ENCODE data around the gene TRPM3.
"Not testable (repeated sequence)": the region's sequence is repeated elsewhere in the genome, so short reads cannot be mapped to it uniquely, and the experiment has no call there.

TRPM3 gene

GRCh38 chr9:70639853-70640814 lies 481.3 kb downstream of the TRPM3 start:
- DNase-seq = no peak

DNA sequence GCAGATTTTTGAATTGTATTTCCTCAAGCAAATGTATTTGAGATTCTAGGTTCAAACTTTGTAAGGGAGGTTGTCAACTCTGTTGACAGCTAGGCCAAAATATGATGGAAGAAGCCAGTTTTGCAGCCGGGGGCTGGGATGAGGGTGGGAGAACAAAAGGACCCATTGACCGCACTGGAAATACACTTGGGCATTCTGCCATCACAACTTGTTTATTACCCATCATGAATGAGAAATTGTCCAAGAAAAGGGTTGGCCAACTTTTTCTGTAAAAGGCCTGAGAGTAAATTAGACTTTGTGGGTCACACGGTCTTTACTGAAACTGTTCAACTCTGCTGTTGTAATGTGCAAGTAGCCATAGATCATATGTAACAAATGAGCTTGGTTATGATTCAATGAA lies 485.6 kb downstream of the TRPM3 start:
- DNase-seq = no peak

GRCh38 chr9:70634696-70635095 lies 486.7 kb downstream of the TRPM3 start:
- no peak for DNase-seq

DNA sequence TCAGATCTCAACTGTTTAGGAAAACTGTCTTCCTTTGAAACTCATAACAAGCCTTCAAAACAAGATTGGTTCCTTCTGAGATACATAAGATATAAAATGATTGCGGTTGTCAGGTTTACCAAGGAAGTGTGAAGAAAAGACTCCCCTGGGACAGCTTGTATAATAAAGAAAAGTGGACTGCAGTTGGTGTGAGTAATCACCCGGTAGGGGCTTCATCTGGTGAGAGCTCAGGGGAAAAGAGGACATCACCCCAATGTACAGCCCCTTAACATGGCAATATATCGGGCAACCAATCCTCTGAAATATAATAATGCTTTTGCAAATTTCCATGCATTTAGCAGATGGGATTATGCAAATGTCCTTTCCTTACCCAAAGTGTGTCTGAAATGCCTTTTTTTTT lies 490.4 kb downstream of the TRPM3 start:
- no peak for DNase-seq

DNA sequence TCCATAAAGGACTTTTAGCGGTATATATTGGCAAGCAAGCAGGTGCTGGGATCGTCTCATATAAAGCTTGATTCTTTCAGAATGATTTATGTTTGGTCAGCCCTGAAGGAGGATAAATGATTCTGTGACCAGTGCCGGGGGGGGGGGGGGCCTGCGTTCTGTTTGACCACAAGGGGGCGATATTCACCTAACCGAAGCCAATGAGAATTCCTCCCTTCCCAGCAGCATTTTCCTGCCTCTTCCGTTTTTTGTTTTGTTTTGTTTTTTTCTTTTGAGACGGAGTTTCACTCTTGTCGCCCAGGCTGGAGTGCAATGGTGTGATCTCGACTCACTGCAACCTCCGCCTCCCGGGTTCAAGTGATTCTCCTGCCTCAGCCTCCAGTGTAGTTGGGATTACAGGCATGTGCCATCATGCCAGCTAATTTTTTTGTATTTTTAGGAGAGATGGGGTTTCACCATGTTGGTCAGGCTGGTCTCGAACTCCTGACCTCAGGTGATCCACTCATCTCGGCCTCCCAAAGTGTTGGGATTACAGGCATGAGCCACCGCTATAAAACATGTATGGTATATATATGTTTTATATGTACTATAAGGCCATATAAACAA lies 492.2 kb downstream of the TRPM3 start:
- not testable (repeated sequence) for DNase-seq

GRCh38 chr9:70625078-70625477 lies 496.3 kb downstream of the TRPM3 start:
- no peak for DNase-seq

- DNase-seq = no peak
These were observed 502.6 kb downstream of the TRPM3 start for GRCh38 chr9:70618784-70619183.

GRCh38 chr9:70617033-70617828 lies 504.2 kb downstream of the TRPM3 start:
- DNase-seq = no peak

- no peak for DNase-seq
These were observed 505.0 kb downstream of the TRPM3 start for GRCh38 chr9:70616228-70616990.

DNA sequence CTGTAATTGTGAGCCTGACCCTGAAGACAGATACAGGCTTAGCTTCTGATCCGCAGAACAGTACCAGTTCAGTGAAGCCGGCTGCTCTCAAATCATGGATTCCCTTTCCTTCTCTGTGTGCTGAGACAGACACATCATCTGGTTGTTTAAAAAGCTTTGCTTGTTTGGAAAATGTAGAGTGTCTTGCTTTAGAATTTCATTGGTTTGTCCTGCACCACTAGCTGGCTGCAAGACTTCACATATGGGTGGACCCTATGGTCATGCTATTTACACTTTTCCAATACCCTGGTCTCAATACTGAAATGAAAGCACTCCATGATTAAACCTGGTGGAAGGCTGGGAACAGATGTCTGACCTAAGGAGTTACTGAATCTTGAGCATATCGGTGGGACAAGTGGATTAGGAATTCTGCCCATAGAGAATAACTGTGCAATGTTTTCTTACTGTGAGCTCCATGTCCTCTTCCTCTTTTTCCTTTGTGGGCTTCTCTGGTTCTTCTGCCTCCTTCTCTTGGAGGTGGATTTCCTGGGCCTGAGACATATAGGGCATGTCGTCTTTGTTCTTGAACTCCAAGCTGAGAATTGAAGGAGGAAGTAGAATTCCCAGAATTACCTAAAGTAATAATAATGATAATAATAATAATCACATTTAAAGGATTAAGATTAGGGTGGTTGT lies 505.8 kb downstream of the TRPM3 start:
- no peak for DNase-seq

GRCh38 chr9:70614786-70615463 lies 506.5 kb downstream of the TRPM3 start:
- no peak for DNase-seq

DNA sequence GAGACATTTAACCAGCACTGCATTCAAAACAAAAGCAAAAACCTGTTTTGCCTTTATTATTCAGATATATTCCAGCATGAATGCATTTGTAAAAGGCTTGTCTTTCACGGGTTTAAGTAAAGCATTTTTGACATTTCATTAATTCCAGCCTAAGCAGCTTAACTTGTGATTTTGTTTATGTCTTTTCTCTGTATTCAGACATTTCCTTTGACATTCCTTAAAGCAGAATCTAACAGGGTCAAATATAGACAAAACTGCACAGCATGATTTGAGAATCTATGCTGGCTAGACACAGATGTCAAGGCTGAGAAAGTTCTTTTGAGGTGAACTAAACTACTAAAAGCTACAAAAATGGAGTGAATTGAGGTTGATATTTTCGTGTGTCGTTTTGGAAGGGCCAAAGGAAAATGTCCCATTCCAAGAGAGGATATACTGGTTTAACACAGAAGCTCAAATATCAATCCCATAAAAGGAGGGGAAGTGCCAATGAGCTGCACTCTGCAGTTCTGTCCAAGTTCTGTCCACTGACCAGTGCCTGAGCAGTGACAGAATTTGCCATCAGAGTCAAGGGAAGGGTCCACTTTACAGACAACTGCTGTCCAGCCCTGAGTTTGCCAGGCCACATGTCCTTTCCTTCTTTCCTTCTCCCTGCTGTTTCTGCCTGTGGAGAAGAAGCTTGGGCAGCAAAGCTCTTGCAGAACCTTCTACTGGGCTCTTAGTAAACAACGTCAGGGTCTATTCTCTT lies 508.2 kb downstream of the TRPM3 start:
- no peak for DNase-seq

- no peak for DNase-seq
These were observed 511.2 kb downstream of the TRPM3 start for GRCh38 chr9:70610287-70610644.

DNA sequence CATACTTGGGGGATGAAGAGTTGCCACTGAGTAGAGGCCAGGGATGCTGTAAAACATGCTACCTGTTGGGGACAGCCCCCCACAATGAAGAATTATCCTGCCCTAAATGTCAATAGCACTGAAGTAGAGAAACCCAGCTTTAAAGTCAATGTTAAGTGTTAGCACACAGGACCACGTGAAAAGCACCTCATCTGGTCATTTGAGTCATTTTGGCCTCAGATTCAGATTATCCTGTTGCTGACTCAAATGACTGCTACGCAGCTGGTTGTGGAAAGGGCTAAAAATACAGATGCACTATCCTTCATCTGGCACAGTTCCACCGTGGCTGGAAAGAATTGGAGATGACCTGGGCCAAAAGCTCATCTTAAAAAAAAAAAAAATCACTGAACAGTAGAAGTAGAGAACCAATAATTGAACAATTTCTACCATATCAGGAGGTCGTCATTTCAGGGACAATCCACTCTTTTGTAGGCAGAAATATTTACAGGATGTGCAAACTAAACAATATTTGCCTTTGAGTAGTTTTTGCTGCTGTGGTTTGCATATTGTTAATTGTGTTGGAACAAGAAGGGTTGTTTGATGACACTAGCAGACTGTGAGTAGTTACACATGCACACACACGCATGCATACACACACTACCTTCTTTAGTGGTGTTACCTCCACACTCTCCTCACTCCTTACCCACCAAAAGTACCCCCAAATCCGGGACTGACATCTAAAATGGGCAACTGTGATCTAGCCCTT lies 511.7 kb downstream of the TRPM3 start:
- DNase-seq = no peak

- DNase-seq = no peak
These were observed 512.4 kb downstream of the TRPM3 start for GRCh38 chr9:70609011-70609410.

DNA sequence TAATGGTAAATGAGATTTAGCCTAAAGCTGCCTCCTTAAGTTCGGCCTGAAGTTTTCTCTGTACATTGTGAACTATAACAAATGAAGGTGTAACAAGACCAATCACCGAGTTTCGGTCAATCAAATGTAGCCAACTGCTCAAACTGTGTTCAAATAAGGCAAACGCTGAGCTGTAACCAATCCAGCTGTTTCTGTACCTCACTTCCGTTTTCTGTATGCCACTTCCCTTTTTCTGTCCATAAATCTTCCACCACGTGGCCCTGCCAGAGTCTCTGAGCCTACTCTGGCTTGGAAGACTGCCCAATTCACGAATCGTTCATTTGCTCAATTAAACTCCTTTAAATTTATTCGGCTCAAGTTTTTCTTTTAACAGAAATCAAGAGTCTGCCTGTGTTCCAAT lies 513.5 kb downstream of the TRPM3 start:
- no peak for DNase-seq

DNA sequence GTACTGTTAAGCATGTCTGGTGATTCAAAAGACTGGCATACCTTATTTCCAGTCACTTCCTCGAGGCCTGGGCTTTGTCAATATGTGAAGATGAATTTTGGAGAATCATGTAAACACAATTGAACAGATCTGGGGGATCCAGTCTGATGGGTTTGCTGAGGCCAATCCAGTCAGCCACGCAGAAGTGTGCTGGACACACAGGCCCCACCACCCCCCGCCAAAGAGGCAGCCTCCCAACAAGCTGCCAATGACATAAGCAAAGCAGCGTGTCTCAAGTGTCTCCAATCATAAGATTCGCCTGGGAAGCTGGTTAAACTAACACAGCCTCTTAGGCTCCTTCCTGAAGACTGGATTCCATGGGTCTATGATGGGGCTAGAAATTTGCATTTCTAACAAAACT lies 514.1 kb downstream of the TRPM3 start:
- no peak for DNase-seq

DNA sequence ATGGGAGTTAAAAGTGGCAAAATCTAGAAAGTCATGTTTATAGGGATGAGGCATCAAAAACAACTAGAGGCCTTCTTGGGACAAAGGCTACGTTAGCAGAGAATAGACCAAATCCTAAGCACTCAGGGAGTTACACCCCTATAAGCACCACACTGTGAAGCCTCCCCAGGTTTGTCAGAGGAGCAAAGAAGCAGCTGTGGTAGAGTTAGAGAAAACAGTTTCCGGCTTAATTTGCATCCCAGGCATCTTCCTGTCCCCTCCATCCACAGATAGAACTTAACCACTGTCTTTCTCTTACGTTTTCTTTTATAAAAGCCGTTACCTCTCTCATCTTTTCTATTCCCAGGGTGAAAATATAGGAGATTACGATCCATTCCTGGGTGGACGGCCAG lies 518.4 kb downstream of the TRPM3 start:
- DNase-seq = no peak

GRCh38 chr9:70602321-70603019 lies 519.0 kb downstream of the TRPM3 start:
- no peak for DNase-seq

Data from NCI-H1436 treated with DMSO at 0.1 percent for 48 hours (cell line).